ENCODE data around the gene BFSP1. TPM values are rescaled to one million over a fixed set of nuclear protein-coding genes. Genes with fewer than 3 reads are reported as not detected.

BFSP1 gene
- total and polyA plus RNA-seq, 2 of the 8 experiments (the other 6 are each of a cell fraction or from before 2014, with no cell fraction given): 1.5 to 2.5 TPM

GRCh38 chr20:17495826-17496225 is 35.4 kb downstream of the BFSP1 start:
- H4K20me1 ChIP-seq (replicated peaks in 1 of 2; ENCODE audit: control insufficient read depth in 1 of 2, insufficient read depth in 2 of 2, low read length in 2 of 2): no peaks in the 10 kb centered on the region
- no peak overlapping the region for H2BK5ac ChIP-seq (ENCODE audit: low read depth, low read length)
- no peak overlapping the region for H4K91ac ChIP-seq (replicated peaks; ENCODE audit: insufficient read length, low read length)
- TF ChIP-seq EGR1 (IDR thresholded peaks at IDR 0.05; ENCODE audit: borderline replicate concordance, low read depth, low read length) (no peak), TEAD4 (IDR thresholded peaks at IDR 0.05; ENCODE audit: low read depth, low read length) (no peak), CBX5 (IDR thresholded peaks at IDR 0.05; ENCODE audit: low read depth, low read length) (no peak), CHD1 (IDR thresholded peaks at IDR 0.05; ENCODE audit: low read depth, low read length) (no peak), E2F6 (IDR thresholded peaks at IDR 0.05) (no peak), PHF8 (conservative IDR thresholded peaks at IDR 0.05; ENCODE audit: low read depth, low read length) (no peak), KDM1A (IDR thresholded peaks at IDR 0.05; ENCODE audit: borderline replicate concordance, low read length) (no peak), EZH2 (IDR thresholded peaks at IDR 0.05; ENCODE audit: low read depth, low read length, severe bottlenecking) (no peak), ZNF274 (IDR thresholded peaks at IDR 0.05; ENCODE audit: borderline replicate concordance, extremely low read depth, low read length) (no peak), RXRA (IDR thresholded peaks at IDR 0.05; ENCODE audit: insufficient read depth, low read depth, low read length) (no peak), BCL11A (IDR thresholded peaks at IDR 0.05; ENCODE audit: low read depth in 2 of 2, low read length in 2 of 2) (no peak), SP1 (IDR thresholded peaks at IDR 0.05; ENCODE audit: low read depth, low read length) (no peak)
- no peak overlapping the region for H3K9ac ChIP-seq (replicated peaks in 1 of 4; ENCODE audit: extremely low read depth in 1 of 4, low read depth in 3 of 4, low read length in 3 of 4)
- ChIA-PET POLR2A (ENCODE audit: partially characterized antibody) (interaction anchor here (1.3 kb wide), 1 partner anchor 9 kb away, joined by 5 read pairs; no protein-coding TSS in a partner anchor), CTCF (ENCODE audit: partially characterized antibody) (interaction anchor here (0.6 to 1.4 kb wide), 5 partner anchors 9 to 174 kb away, joined by 3 to 7 read pairs (median 3); no protein-coding TSS in a partner anchor)
- H3K79me1 ChIP-seq (ENCODE audit: low read depth, low read length): no peaks in the 10 kb centered on the region
- no peaks in the 10 kb centered on the region for H3K23me2 ChIP-seq (ENCODE audit: low read depth, low read length)
- no peak overlapping the region for H2AFZ ChIP-seq (ENCODE audit: low read length)
- H2AK5ac ChIP-seq (ENCODE audit: low read depth, low read length): no peak overlapping the region
- no peak overlapping the region for H3K4me2 ChIP-seq (ENCODE audit: insufficient read depth in 1 of 2, low read depth in 2 of 2, low read length in 2 of 2)
- H3K4me3 ChIP-seq (ENCODE audit: extremely low read depth in 1 of 4, insufficient read depth in 2 of 4, low read depth in 3 of 4, low read length in 4 of 4): no peak overlapping the region
- no peak overlapping the region for H3K27ac ChIP-seq (ENCODE audit: low read depth, low read length)
- FAIRE-seq (no peak), DNase-seq (ENCODE audit: low read depth in 1 of 2, low spot score in 2 of 2) (no peak)
- H3K36me3 ChIP-seq (ENCODE audit: control insufficient read depth in 2 of 4, insufficient read depth in 4 of 4, low read length in 3 of 4): no peaks in the 10 kb centered on the region
- H3K4ac ChIP-seq (replicated peaks; ENCODE audit: insufficient read length, low read depth, low read length): no peak overlapping the region
- no peaks in the 10 kb centered on the region for H3K79me2 ChIP-seq (ENCODE audit: control insufficient read depth in 1 of 2, insufficient read depth in 2 of 2, low read length in 2 of 2)
- H3K23ac ChIP-seq (ENCODE audit: insufficient read length): no peak overlapping the region
- no peak overlapping the region for H4K5ac ChIP-seq (ENCODE audit: insufficient read length, low read depth, low read length)
- no peak overlapping the region for H4K8ac ChIP-seq (ENCODE audit: extremely low read depth, insufficient read depth, low read length)
- no peak overlapping the region for H2BK120ac ChIP-seq (replicated peaks; ENCODE audit: low read depth, low read length)
- H3K27me3 ChIP-seq (replicated peaks in 1 of 4; ENCODE audit: control insufficient read depth in 3 of 4, extremely low read depth in 1 of 4, insufficient read depth in 3 of 4, low read length in 3 of 4): no peaks in the 10 kb centered on the region
- WGBS, 2 experiments (ENCODE audit: extremely low coverage in 1 of 2, insufficient coverage in 1 of 2, insufficient read length in 1 of 2, insufficient replicate concordance in 2 of 2, low coverage in 1 of 2, low lambda C conversion rate in 2 of 2, missing lambda C conversion rate in 1 of 2): 92% methylated on average over 9 of the region's 9 CpGs; no CpG with 5 or more reads in 1 of the 2 experiments
- no peak overlapping the region for H3K14ac ChIP-seq (ENCODE audit: insufficient read length)
- H2BK15ac ChIP-seq (ENCODE audit: low read length): no peak overlapping the region
- no peak overlapping the region for H3K56ac ChIP-seq (replicated peaks; ENCODE audit: insufficient read length, low read depth, low read length)
- H3K4me1 ChIP-seq (replicated peaks in 1 of 4; ENCODE audit: control insufficient read depth in 3 of 4, insufficient read depth in 4 of 4, low read length in 3 of 4): no peaks in the 10 kb centered on the region
- no peak overlapping the region for H2BK12ac ChIP-seq (ENCODE audit: low read depth, low read length)
- no peak overlapping the region for H3K18ac ChIP-seq (ENCODE audit: extremely low read depth, low read length)
- H3K9me3 ChIP-seq (ENCODE audit: insufficient read depth in 2 of 2, low read depth in 1 of 2, low read length in 1 of 2): no peaks in the 10 kb centered on the region
- no peak overlapping the region for H2BK20ac ChIP-seq (ENCODE audit: low read length)
